ENCODE measurements around the gene CASZ1.

- TF ChIP-seq EZH2 (IDR thresholded peaks at IDR 0.05; ENCODE audit: borderline replicate concordance): no peak
- no peak for TF ChIP-seq CTCF (IDR thresholded peaks at IDR 0.05; ENCODE audit: poor library complexity)
These were observed 31.1 kb downstream of the CASZ1 start for GRCh38 chr1:10765304-10765703.

Measured in hepatocyte (in vitro differentiated cells).